Esophagus muscularis mucosa (tissue), 4 donors: ENCODE data around the gene TMEM44.

Source experiments
- EP300 ChIP-seq: sonication (generic); formaldehyde crosslinking; IDR thresholded peaks from one replicate; pipeline ENCODE4 v1.6.1; 2017; ENCODE audit warnings: antibody characterized with exemption
- POLR2A ChIP-seq: fragments of 450-650 bp; IDR thresholded peaks from one replicate; pipeline ENCODE4 v1.6.1; 2017; ENCODE audit warnings: antibody characterized with exemption, moderate library complexity, mild to moderate bottlenecking, low read depth
- POLR2AphosphoS5 ChIP-seq, 2 donors: sonication (generic); formaldehyde crosslinking; IDR thresholded peaks; one replicate each; pipeline ENCODE4 v1.6.1; 2017; ENCODE audit warnings: antibody characterized with exemption in 2 of 2
- TF ChIP-seq, protein P1 (sequence below), 3 experiments: fragments of 200-600 bp in 2 of 3; fragments of 450-650 bp in 1 of 3; sonication (generic) in 2 of 3; IDR thresholded peaks; one replicate each; pipeline ENCODE4 v1.5.1; 2017 to 2019; ENCODE audit warnings: antibody characterized with exemption in 3 of 3, mild to moderate bottlenecking in 2 of 3, moderate library complexity in 1 of 3

DNA sequence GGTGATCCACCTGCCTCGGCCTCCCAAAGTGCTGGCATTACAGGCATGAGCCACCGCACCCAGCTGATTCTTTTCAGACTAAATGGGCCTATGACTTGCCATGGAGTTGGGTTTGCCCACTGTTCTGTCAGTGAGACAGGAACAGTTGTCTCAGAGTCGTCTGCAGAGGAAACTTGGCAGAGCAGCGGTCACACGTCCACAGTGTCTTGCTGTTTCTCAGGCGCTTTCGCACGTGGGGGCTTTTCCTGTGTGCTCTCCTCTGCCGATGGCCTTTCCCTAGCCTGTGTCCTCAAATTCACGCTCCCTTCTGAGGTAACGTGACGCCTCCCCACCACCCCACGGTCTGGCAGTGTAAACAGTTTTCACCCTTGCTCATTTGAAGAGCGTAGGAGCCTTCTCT, 11.3 kb downstream of the TMEM44 start:
- TF ChIP-seq POLR2AphosphoS5 (IDR thresholded peaks at IDR 0.05) (no peak), POLR2A (no peak), EP300 (no peak)
- TF ChIP-seq, protein P1, sequence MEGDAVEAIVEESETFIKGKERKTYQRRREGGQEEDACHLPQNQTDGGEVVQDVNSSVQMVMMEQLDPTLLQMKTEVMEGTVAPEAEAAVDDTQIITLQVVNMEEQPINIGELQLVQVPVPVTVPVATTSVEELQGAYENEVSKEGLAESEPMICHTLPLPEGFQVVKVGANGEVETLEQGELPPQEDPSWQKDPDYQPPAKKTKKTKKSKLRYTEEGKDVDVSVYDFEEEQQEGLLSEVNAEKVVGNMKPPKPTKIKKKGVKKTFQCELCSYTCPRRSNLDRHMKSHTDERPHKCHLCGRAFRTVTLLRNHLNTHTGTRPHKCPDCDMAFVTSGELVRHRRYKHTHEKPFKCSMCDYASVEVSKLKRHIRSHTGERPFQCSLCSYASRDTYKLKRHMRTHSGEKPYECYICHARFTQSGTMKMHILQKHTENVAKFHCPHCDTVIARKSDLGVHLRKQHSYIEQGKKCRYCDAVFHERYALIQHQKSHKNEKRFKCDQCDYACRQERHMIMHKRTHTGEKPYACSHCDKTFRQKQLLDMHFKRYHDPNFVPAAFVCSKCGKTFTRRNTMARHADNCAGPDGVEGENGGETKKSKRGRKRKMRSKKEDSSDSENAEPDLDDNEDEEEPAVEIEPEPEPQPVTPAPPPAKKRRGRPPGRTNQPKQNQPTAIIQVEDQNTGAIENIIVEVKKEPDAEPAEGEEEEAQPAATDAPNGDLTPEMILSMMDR (IDR thresholded peaks at IDR 0.05): no peak
